Activated T-helper 17 cell treated with anti-CD3 and anti-CD28 coated beads, Interleukin-2, amount 50 U/mL, for 72 hours (primary cell): ENCODE results near the gene GSTM1. TPM values are rescaled to one million over a fixed set of nuclear protein-coding genes. Genes with fewer than 3 reads are reported as not detected.

Source experiments
- total RNA-seq, 2 donors: library from RNA; stranded (reverse); gene quantifications; one replicate each; pipeline ENCODE4 v1.2.3, GENCODE V29; 2022

The GSTM1 gene
- total RNA-seq, 2 donors from 2014 or later: 86.5 TPM; not detected in 1

Other genes with a start within 250 kb of the GSTM1 start
- not detected for gene SYPL2, start 221.3 kb upstream of the GSTM1 start, total RNA-seq
- 10 to 100 TPM; 14.5 to 15.3 TPM for gene ATXN7L2, start 203.9 kb upstream of the GSTM1 start, total RNA-seq
- 10 to 100 TPM in 1 of 2 donors, 1 to 10 TPM in 1; 7.6 to 19.2 TPM for gene CYB561D1, start 193.7 kb upstream of the GSTM1 start, total RNA-seq
- gene AMIGO1, start 178.1 kb upstream of the GSTM1 start, total RNA-seq: 1 to 10 TPM; 1.1 to 1.2 TPM
- gene GPR61, start 147.9 kb upstream of the GSTM1 start, total RNA-seq: under 1 TPM in 1 of 2 donors, not detected in 1; 0.45 TPM
- 10 to 100 TPM in 1 of 2 donors, 1 to 10 TPM in 1; 10.0 to 11.6 TPM for gene GNAI3, start 139.2 kb upstream of the GSTM1 start, total RNA-seq
- gene GNAT2, start 68.2 kb upstream of the GSTM1 start, total RNA-seq: under 1 TPM; 0.32 to 0.54 TPM
- 100 to 1,000 TPM in 1 of 2 donors, 10 to 100 TPM in 1; 97.1 to 135 TPM for gene AMPD2, start 68.0 kb upstream of the GSTM1 start, total RNA-seq
- 10 to 100 TPM; 16.2 to 20.1 TPM for gene GSTM4, start 31.7 kb upstream of the GSTM1 start, total RNA-seq
- 10 to 100 TPM; 18.5 to 27.5 TPM for gene GSTM2, start 19.8 kb upstream of the GSTM1 start, total RNA-seq
- gene GSTM5, start 24.4 kb downstream of the GSTM1 start, total RNA-seq: not detected
- gene GSTM3, start 53.2 kb downstream of the GSTM1 start, total RNA-seq: 10 to 100 TPM in 1 of 2 donors, 1 to 10 TPM in 1; 8.9 to 30.2 TPM
- gene EPS8L3, start 76.1 kb downstream of the GSTM1 start, total RNA-seq: not detected
- gene CSF1, start 223.0 kb downstream of the GSTM1 start, total RNA-seq: 10 to 100 TPM; 46.8 to 95.4 TPM